Measurements from ENCODE around the gene CBFA2T3.

CBFA2T3 gene

DNA sequence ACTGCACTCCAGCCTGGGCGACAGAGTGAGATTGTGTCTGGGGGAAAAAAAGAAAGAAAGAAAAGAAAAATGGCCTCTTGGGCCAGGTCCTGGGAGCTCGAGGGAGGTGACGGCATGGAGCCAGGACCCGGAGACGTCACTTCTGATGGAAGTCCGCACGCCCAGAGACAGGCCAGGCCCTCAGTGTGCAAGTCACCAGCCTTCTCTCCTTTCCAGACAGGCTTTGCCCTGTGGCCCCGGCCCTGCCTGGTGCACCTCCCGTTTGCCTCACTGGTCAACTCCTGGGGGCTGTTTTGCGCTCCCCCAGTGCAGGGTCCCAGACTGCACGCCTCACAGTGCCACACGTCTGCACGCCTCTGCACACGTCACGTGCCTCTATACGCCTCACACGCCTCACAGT is 44.1 kb downstream of the CBFA2T3 start:
- Histone ChIP-seq H3K27me3 (ENCODE audit: control insufficient read depth, insufficient read depth, low read length) (no peaks in the 10 kb centered on the region), H3K79me2 (no peaks in the 10 kb centered on the region), H3K36me3 (ENCODE audit: control insufficient read depth, insufficient read depth, low read length) (no peaks in the 10 kb centered on the region), H3K9ac (no peak overlapping the region), H3K4me3 (ENCODE audit: low read depth, low read length) (no peak overlapping the region), H3K9me3 (ENCODE audit: control insufficient read depth, low read length) (no peaks in the 10 kb centered on the region), H2AFZ (no peak overlapping the region), H3K27ac (no peak overlapping the region), H3K4me2 (ENCODE audit: low read length) (no peak overlapping the region), H3K4me1 (no peaks in the 10 kb centered on the region)
- TF ChIP-seq, protein P1, sequence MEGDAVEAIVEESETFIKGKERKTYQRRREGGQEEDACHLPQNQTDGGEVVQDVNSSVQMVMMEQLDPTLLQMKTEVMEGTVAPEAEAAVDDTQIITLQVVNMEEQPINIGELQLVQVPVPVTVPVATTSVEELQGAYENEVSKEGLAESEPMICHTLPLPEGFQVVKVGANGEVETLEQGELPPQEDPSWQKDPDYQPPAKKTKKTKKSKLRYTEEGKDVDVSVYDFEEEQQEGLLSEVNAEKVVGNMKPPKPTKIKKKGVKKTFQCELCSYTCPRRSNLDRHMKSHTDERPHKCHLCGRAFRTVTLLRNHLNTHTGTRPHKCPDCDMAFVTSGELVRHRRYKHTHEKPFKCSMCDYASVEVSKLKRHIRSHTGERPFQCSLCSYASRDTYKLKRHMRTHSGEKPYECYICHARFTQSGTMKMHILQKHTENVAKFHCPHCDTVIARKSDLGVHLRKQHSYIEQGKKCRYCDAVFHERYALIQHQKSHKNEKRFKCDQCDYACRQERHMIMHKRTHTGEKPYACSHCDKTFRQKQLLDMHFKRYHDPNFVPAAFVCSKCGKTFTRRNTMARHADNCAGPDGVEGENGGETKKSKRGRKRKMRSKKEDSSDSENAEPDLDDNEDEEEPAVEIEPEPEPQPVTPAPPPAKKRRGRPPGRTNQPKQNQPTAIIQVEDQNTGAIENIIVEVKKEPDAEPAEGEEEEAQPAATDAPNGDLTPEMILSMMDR (IDR thresholded peaks at IDR 0.05), result no peak

- Histone ChIP-seq H2AFZ (no peak overlapping the region), H3K27me3 (ENCODE audit: control insufficient read depth, insufficient read depth, low read length) (no peaks in the 10 kb centered on the region), H3K4me1 (no peaks in the 10 kb centered on the region), H3K9me3 (ENCODE audit: control insufficient read depth, low read length) (no peaks in the 10 kb centered on the region), H3K79me2 (no peaks in the 10 kb centered on the region), H3K4me3 (ENCODE audit: low read depth, low read length) (no peak overlapping the region), H3K36me3 (ENCODE audit: control insufficient read depth, insufficient read depth, low read length) (no peaks in the 10 kb centered on the region), H3K9ac (no peak overlapping the region), H3K27ac (no peak overlapping the region), H3K4me2 (ENCODE audit: low read length) (no peak overlapping the region)
- TF ChIP-seq, protein P1 (IDR thresholded peaks at IDR 0.05), result no peak
Measured at GRCh38 chr16:88931936-88932335, 45.1 kb downstream of the CBFA2T3 start.

DNA sequence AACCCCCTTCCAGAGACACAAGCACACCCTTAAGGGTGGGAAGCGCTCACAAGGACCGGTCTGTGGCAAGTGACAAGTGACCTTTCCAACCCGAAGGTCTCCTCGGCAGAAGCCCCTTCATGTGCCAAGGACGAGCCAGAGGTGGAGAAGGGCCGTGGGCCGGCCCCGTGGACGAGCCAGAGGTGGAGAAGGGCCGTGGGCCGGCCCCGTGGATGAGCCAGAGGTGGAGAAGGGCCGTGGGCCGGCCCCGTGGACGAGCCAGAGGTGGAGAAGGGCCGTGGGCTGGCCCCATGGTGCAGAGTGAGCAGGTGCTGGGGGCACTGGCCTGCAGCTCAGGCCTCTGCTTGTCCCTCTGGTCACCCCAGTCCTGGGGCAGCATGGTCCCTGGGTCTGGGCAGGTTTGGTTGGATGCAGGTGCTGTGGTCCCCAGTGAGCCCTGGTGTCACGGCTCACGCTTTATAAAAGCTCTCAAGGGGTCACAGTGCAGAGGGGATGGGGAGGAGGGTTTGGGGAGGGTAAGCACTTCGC is 45.6 kb downstream of the CBFA2T3 start:
- H3K79me2 ChIP-seq, result no peaks in the 10 kb centered on the region
- H3K27me3 ChIP-seq (ENCODE audit: control insufficient read depth, insufficient read depth, low read length), result no peaks in the 10 kb centered on the region
- H3K9ac ChIP-seq, result no peak overlapping the region
- H3K4me3 ChIP-seq (ENCODE audit: low read depth, low read length), result no peak overlapping the region
- H3K4me1 ChIP-seq, result no peaks in the 10 kb centered on the region
- H3K9me3 ChIP-seq (ENCODE audit: control insufficient read depth, low read length), result no peaks in the 10 kb centered on the region
- H3K36me3 ChIP-seq (ENCODE audit: control insufficient read depth, insufficient read depth, low read length), result no peaks in the 10 kb centered on the region
- no peak overlapping the region for H3K27ac ChIP-seq
- no peak overlapping the region for H3K4me2 ChIP-seq (ENCODE audit: low read length)
- H2AFZ ChIP-seq, result no peak overlapping the region
- TF ChIP-seq, protein P1 (IDR thresholded peaks at IDR 0.05), result no peak

DNA sequence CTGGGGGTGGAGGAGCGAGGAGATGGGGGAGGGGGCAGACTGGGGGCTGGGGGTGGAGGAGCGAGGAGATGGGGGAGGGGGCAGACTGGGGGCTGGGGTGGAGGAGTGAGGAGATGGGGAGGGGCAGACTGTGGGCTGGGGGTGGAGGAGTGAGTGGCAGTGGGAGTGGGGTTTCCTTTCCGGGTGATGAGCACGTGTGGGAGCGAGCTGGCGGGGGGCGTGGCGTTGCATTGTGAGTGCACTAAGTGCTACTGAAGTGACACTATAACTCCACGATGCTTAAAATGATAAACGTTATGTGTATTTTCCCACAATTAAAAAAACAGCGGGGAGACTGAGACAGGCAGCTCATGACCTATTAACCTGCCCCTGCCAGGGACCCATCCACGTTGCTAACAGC is 46.3 kb downstream of the CBFA2T3 start:
- Histone ChIP-seq H3K9me3 (ENCODE audit: control insufficient read depth, low read length) (no peaks in the 10 kb centered on the region), H3K4me2 (ENCODE audit: low read length) (no peak overlapping the region), H3K79me2 (no peaks in the 10 kb centered on the region), H2AFZ (no peak overlapping the region), H3K27me3 (ENCODE audit: control insufficient read depth, insufficient read depth, low read length) (no peaks in the 10 kb centered on the region), H3K4me1 (no peaks in the 10 kb centered on the region), H3K9ac (no peak overlapping the region), H3K36me3 (ENCODE audit: control insufficient read depth, insufficient read depth, low read length) (no peaks in the 10 kb centered on the region), H3K27ac (no peak overlapping the region), H3K4me3 (ENCODE audit: low read depth, low read length) (no peak overlapping the region)
- TF ChIP-seq, protein P1 (IDR thresholded peaks at IDR 0.05), result no peak

- Histone ChIP-seq H2AFZ (no peak overlapping the region), H3K4me2 (ENCODE audit: low read length) (no peak overlapping the region), H3K9ac (no peak overlapping the region), H3K4me1 (no peaks in the 10 kb centered on the region), H3K79me2 (no peaks in the 10 kb centered on the region), H3K36me3 (ENCODE audit: control insufficient read depth, insufficient read depth, low read length) (no peaks in the 10 kb centered on the region), H3K27ac (no peak overlapping the region), H3K9me3 (ENCODE audit: control insufficient read depth, low read length) (no peaks in the 10 kb centered on the region), H3K4me3 (ENCODE audit: low read depth, low read length) (no peak overlapping the region), H3K27me3 (ENCODE audit: control insufficient read depth, insufficient read depth, low read length) (no peaks in the 10 kb centered on the region)
- TF ChIP-seq, protein P1 (IDR thresholded peaks at IDR 0.05), result no peak
Measured at GRCh38 chr16:88929091-88929445, 47.9 kb downstream of the CBFA2T3 start.

Measured in parathyroid adenoma (tissue), 2 donors.